Mammary epithelial cell (primary cell): ENCODE data around the gene CDH4.

Source experiments
- CTCF ChIP-seq, 2 donors: IDR thresholded peaks in 1 of 2; conservative IDR thresholded peaks in 1 of 2; 2 replicates each; pipeline ENCODE4 v1.5.1; 2011 to 2012; ENCODE audit warnings: inconsistent platforms in 2 of 2, low read length in 2 of 2, mild to moderate bottlenecking in 2 of 2, control low read depth in 1 of 2, low read depth in 1 of 2; ENCODE audit not compliant: insufficient read depth in 1 of 2; ENCODE audit errors: extremely low read depth in 1 of 2
- EZH2 ChIP-seq: IDR thresholded peaks from 2 replicates; pipeline ENCODE4 v1.6.1; 2012; ENCODE audit warnings: low read length, inconsistent platforms, borderline replicate concordance

GRCh38 chr20:61482056-61482887, 230.2 kb downstream of the CDH4 start:
- TF ChIP-seq CTCF (conservative IDR thresholded peaks at IDR 0.05 in 1 of 2, IDR thresholded peaks at IDR 0.05 in 1 of 2; ENCODE audit: extremely low read depth in 1 of 2, insufficient read depth in 1 of 2, low read depth in 1 of 2, low read length in 2 of 2): no peak
- no peak for TF ChIP-seq EZH2
